HepG2 (cell line): ENCODE data around the gene CPPED1. TPM values are rescaled to one million over a fixed set of nuclear protein-coding genes. Genes with fewer than 3 reads are reported as not detected.
A peak's percentile ranks its signal among the peaks of the same experiment; 100 is the strongest.

Experiments
- ATAC-seq: fragments of 200-7000 bp; cut with Tn5 transposase; 3 replicates; pipeline ENCODE4 v1.9.1; 2020; ENCODE audit warnings: mild to moderate bottlenecking, moderate library complexity
- BruUV-seq: library from RNA; stranded (reverse); fragments of 400-500 nt; replicated peaks from 2 replicates; lab custom pipeline; 2021; lab: Mats Ljungman, UMichigan
- CTCF ChIA-PET: fragments of 300-600 bp; formaldehyde crosslinking; extraction: SDS; loops from one replicate; lab custom pipeline; 2021; ENCODE audit warnings: low total read pairs, inconsistent platforms, low intra/inter-chr PET ratio; lab: Yijun Ruan, JAX
- POLR2A ChIA-PET: fragments of 350-600 bp; sonication (Branson Sonifier 250); formaldehyde crosslinking; loops from one replicate; lab custom pipeline; 2020; ENCODE audit warnings: antibody characterized with exemption, inconsistent platforms; lab: Yijun Ruan, JAX
- DNase-seq: peaks from one replicate; pipeline ENCODE4 v3.0.0-alpha.2; 2015; ENCODE audit warnings: low spot score
- FAIRE-seq: peaks from 3 replicates; lab custom pipeline; 2011; peaks lifted over from hg19 to GRCh38; lab: Jason Lieb, UNC
- H2AFZ ChIP-seq: one replicate; pipeline ENCODE4 v1.6.1; 2011; ENCODE audit warnings: low read length, inconsistent platforms
- H3K27ac ChIP-seq: fragments of 300-600 bp; 3 replicates; pipeline ENCODE4 v1.8.0; 2011; ENCODE audit warnings: mixed run types, mild to moderate bottlenecking, mixed read lengths, low read length, inconsistent platforms; ENCODE audit not compliant: insufficient read depth; ENCODE audit errors: extremely low read length
- H3K27me3 ChIP-seq, 2 experiments: fragments of 200-600 bp in 1 of 2; 2 replicates in 1 of 2; 3 replicates in 1 of 2; pipeline versions ENCODE4 v1.6.0 to v1.8.0; 2011; ENCODE audit warnings: low read length in 2 of 2, mild to moderate bottlenecking in 2 of 2, moderate library complexity in 2 of 2, inconsistent platforms in 1 of 2; ENCODE audit not compliant: insufficient read depth in 2 of 2, control insufficient read depth in 1 of 2
- H3K36me3 ChIP-seq, 2 experiments: fragments of 200-600 bp in 1 of 2; replicated peaks in 1 of 2; 2 replicates in 1 of 2; 3 replicates in 1 of 2; pipeline versions ENCODE4 v1.5.1 to v1.8.0; 2011; ENCODE audit warnings: low read length in 2 of 2, inconsistent platforms in 1 of 2; ENCODE audit not compliant: insufficient read depth in 2 of 2, control insufficient read depth in 1 of 2
- H3K4me1 ChIP-seq: 2 replicates; pipeline ENCODE4 v1.5.1; 2012; ENCODE audit warnings: low read length, inconsistent platforms; ENCODE audit not compliant: insufficient read depth
- H3K4me2 ChIP-seq: 2 replicates; pipeline ENCODE4 v1.6.0; 2011; ENCODE audit warnings: low read depth, low read length, inconsistent platforms
- H3K4me3 ChIP-seq, 3 experiments: fragments of 200-600 bp in 1 of 3; sonication (generic), shearing (Covaris generic) in 1 of 3; replicated peaks in 1 of 3; 2 replicates each; pipeline ENCODE4 v1.5.1; 2011 to 2016; ENCODE audit warnings: low read length in 3 of 3, inconsistent platforms in 2 of 3, low read depth in 2 of 3, mild to moderate bottlenecking in 2 of 3, control low read depth in 1 of 3, mixed read lengths in 1 of 3; ENCODE audit not compliant: insufficient read depth in 1 of 3
- H3K79me2 ChIP-seq: one replicate; pipeline ENCODE4 v1.6.1; 2011; ENCODE audit warnings: low read length, inconsistent platforms; ENCODE audit not compliant: insufficient read depth
- H3K9ac ChIP-seq: 2 replicates; pipeline ENCODE4 v1.6.0; 2011; ENCODE audit warnings: mild to moderate bottlenecking, low read depth, low read length, inconsistent platforms; ENCODE audit not compliant: insufficient read depth
- H3K9me3 ChIP-seq: 2 replicates; pipeline ENCODE4 v1.5.1; 2012; ENCODE audit warnings: mild to moderate bottlenecking, low read length
- H4K20me1 ChIP-seq: 2 replicates; pipeline ENCODE4 v1.6.0; 2011; ENCODE audit warnings: inconsistent platforms, mild to moderate bottlenecking, low read length, moderate library complexity; ENCODE audit not compliant: insufficient read depth
- CREB1 ChIP-seq, 2 experiments: fragments of 450-650 bp in 1 of 2; IDR thresholded peaks; 2 replicates each; pipeline ENCODE4 v1.6.1; 2016 to 2017; ENCODE audit warnings: control low read depth in 1 of 2, mild to moderate bottlenecking in 1 of 2, missing compliant biosample characterization in 1 of 2, missing genetic modification characterization in 1 of 2
- FOXA1 ChIP-seq, 2 experiments: fragments of 450-650 bp in 1 of 2; sonication (generic) in 1 of 2; formaldehyde crosslinking in 1 of 2; IDR thresholded peaks; 2 replicates each; pipeline versions ENCODE4 v1.4.0 to v1.6.1; 2016 to 2020; ENCODE audit warnings: missing genetic modification reagents in 1 of 2
- NFYB ChIP-seq: sonication (generic); formaldehyde crosslinking; IDR thresholded peaks from 2 replicates; pipeline ENCODE4 v1.4.0; 2020; ENCODE audit warnings: missing genetic modification reagents
- PLRG1 ChIP-seq: fragments of 450-650 bp; conservative IDR thresholded peaks from 2 replicates; pipeline ENCODE4 v1.6.1; 2016
- TMF1 ChIP-seq: sonication (generic); formaldehyde crosslinking; IDR thresholded peaks from 2 replicates; pipeline ENCODE4 v1.8.1; 2022; ENCODE audit warnings: low read depth, missing genetic modification reagents
- TOE1 ChIP-seq: sonication (generic); formaldehyde crosslinking; IDR thresholded peaks from 2 replicates; pipeline ENCODE4 v1.4.0; 2020; ENCODE audit warnings: mild to moderate bottlenecking, missing genetic modification reagents
- ZFP36L2 ChIP-seq: sonication (generic); formaldehyde crosslinking; IDR thresholded peaks from 2 replicates; pipeline ENCODE4 v1.4.0; 2020; ENCODE audit warnings: missing genetic modification reagents
- ZFP90 ChIP-seq: sonication (generic); formaldehyde crosslinking; IDR thresholded peaks from 2 replicates; pipeline ENCODE4 v1.8.0; 2022; ENCODE audit warnings: missing genetic modification reagents, mild to moderate bottlenecking, inconsistent platforms, borderline replicate concordance
- ZNF205 ChIP-seq: IDR thresholded peaks from 2 replicates; pipeline ENCODE4 v1.6.1; 2018; ENCODE audit warnings: missing biosample characterization, missing genetic modification reagents
- ZNF337 ChIP-seq: sonication (generic); formaldehyde crosslinking; IDR thresholded peaks from 2 replicates; pipeline ENCODE4 v1.5.1; 2020; ENCODE audit warnings: missing genetic modification reagents, low read depth, mild to moderate bottlenecking, borderline replicate concordance
- ZNF543 ChIP-seq: sonication (generic); formaldehyde crosslinking; IDR thresholded peaks from 2 replicates; pipeline ENCODE4 v1.4.0; 2020; ENCODE audit warnings: mild to moderate bottlenecking, missing genetic modification reagents
- ZNF549 ChIP-seq: sonication (generic); formaldehyde crosslinking; IDR thresholded peaks from 2 replicates; pipeline ENCODE4 v1.5.0; 2020; ENCODE audit warnings: missing genetic modification reagents
- ZNF567 ChIP-seq: sonication (generic); formaldehyde crosslinking; IDR thresholded peaks from 2 replicates; pipeline ENCODE4 v1.8.1; 2023; ENCODE audit warnings: mild to moderate bottlenecking, missing genetic modification reagents, borderline replicate concordance
- WGBS: methylation state at CpG from one replicate; pipeline ENCODE4 v1.1.6; 2017; ENCODE audit warnings: low lambda C conversion rate; 5-methylcytosine and 5-hydroxymethylcytosine counted together
- in situ Hi-C: cut with HindIII; loops from 2 replicates; pipeline ENCODE4 v1.10.0; 2017; ENCODE audit warnings: low pct_unique_long_range_greater_than_20kb; ENCODE audit not compliant: extremely low pct_ligation_motif_present
- intact Hi-C: fragments of 100-400 bp; cut with micrococcal nuclease; formaldehyde crosslinking; loops from one replicate; pipeline ENCODE4 v1.10.0; 2022; ENCODE audit not compliant: unreplicated experiment
- polyA plus RNA-seq, 8 experiments: library from polyadenylated mRNA; depleted of rRNA in 3 of 8; stranded (reverse) in 7 of 8; unstranded in 1 of 8; fragments of >200 nt; fragmentation: Illumina TruSeq in 4 of 8; extraction: Trizol in 4 of 8; gene quantifications; 2 replicates each; pipeline versions ENCODE4 v1.2.1 to v1.2.3, GENCODE V29; 2011 to 2016; ENCODE audit warnings: low read depth in 4 of 8, missing spikeins in 1 of 8, mixed read lengths in 1 of 8; ENCODE audit not compliant: insufficient read depth in 1 of 8
- total RNA-seq, 5 experiments: library from RNA; depleted of rRNA; stranded (reverse); fragments of >200 nt; fragmentation: Illumina TruSeq; extraction: Trizol; gene quantifications; 2 replicates each; pipeline ENCODE4 v1.2.3, GENCODE V29; 2016; ENCODE audit warnings: low read depth in 1 of 5
- TF ChIP-seq, protein P1 (sequence below): sonication (generic); formaldehyde crosslinking; IDR thresholded peaks from 2 replicates; pipeline ENCODE4 v1.4.0; 2020; ENCODE audit warnings: missing genetic modification reagents

Gene CPPED1
- total and polyA plus RNA-seq, 2 of the 13 experiments (the other 11 are each of a cell fraction or from before 2014, with no cell fraction given) = 66.6 to 71.3 TPM

DNA sequence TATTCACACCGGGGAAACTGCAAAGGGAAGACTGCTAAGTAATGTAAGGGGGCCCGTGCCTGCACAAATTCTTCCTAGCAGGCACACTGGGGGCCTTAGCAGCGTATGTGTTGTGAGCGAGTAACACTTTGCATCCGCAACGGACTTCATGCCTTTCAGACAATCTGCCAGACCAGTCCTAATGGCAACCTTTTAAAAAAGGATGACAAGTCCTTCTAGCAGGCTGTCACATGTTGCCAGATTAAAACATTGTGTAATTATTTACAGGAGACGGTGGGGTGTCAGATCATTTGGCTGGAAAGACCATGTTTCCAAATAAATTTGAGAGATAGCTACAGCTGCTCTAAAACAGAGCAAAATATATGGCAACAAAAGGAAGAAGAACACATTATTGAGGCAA, 46.1 kb downstream of the CPPED1 start:
- ChIA-PET POLR2A (interaction anchor here (1.4 kb wide), 1 partner anchor 10 kb away, joined by 3 read pairs; no protein-coding TSS in a partner anchor), CTCF (no interaction called here)
- WGBS = 93% methylated on average over 7 of the region's 7 CpGs
- H3K9ac ChIP-seq = no peak overlapping the region
- no peak overlapping the region for H3K4me2 ChIP-seq
- H3K36me3 ChIP-seq = peaks cover 5 to 19% of the 10 kb centered on the region in 2 experiments
- no peak for FAIRE-seq
- H3K27me3 ChIP-seq = no peaks in the 10 kb centered on the region
- ATAC-seq = no peak
- H3K4me1 ChIP-seq = peaks cover 62% of the 10 kb centered on the region
- TF ChIP-seq, protein P1, sequence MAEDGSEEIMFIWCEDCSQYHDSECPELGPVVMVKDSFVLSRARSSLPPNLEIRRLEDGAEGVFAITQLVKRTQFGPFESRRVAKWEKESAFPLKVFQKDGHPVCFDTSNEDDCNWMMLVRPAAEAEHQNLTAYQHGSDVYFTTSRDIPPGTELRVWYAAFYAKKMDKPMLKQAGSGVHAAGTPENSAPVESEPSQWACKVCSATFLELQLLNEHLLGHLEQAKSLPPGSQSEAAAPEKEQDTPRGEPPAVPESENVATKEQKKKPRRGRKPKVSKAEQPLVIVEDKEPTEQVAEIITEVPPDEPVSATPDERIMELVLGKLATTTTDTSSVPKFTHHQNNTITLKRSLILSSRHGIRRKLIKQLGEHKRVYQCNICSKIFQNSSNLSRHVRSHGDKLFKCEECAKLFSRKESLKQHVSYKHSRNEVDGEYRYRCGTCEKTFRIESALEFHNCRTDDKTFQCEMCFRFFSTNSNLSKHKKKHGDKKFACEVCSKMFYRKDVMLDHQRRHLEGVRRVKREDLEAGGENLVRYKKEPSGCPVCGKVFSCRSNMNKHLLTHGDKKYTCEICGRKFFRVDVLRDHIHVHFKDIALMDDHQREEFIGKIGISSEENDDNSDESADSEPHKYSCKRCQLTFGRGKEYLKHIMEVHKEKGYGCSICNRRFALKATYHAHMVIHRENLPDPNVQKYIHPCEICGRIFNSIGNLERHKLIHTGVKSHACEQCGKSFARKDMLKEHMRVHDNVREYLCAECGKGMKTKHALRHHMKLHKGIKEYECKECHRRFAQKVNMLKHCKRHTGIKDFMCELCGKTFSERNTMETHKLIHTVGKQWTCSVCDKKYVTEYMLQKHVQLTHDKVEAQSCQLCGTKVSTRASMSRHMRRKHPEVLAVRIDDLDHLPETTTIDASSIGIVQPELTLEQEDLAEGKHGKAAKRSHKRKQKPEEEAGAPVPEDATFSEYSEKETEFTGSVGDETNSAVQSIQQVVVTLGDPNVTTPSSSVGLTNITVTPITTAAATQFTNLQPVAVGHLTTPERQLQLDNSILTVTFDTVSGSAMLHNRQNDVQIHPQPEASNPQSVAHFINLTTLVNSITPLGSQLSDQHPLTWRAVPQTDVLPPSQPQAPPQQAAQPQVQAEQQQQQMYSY (CRISPR knock-in tag) = no peak
- in situ Hi-C loops (no loop called here), intact Hi-C loops (loop anchor here (5.0 kb wide), 1 partner anchor 185 kb away; no protein-coding TSS in a partner anchor)
- no peak overlapping the region for H3K27ac ChIP-seq
- no peak overlapping the region for H3K4me3 ChIP-seq
- H3K79me2 ChIP-seq = peaks cover 30% of the 10 kb centered on the region
- H3K9me3 ChIP-seq = no peaks in the 10 kb centered on the region
- no peak for DNase-seq
- no peak overlapping the region for H2AFZ ChIP-seq
- H4K20me1 ChIP-seq = no peaks in the 10 kb centered on the region
- no TSS peak for BruUV-seq

DNA sequence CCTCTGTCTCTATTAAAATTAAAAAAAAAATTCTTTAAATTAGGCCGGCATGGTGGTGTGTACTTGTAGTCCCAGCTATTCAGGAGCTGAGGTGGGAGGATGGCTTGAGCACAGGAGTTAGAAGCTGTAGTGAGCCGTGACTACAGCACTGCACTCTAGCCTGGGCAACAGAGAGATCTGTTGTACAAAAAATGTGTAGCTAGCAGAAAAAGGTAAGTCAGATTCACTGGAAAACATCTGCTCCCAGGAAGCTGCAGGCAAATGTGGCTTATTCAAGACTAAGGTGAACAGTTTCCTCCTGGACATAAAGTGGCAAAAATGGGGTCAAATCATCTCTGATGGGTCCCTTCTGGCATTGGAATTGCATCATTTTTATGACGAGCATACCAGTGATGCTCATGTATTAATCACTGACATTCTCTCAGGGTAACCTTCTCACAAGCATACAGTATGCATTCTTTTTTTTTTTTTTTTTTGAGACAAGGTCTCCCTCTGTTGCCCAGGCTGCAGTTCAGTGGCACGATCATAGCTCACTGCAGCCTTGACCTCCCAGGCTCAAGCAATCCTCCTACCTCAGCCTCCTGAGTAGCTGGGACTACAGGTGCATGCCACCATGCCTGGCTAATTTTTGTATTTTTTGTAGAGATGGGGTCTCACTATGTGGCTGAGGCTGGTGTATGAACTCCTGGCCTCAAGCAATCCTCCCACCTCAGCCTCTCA, 48.7 kb downstream of the CPPED1 start:
- CTCF ChIA-PET = no interaction called here
- Histone ChIP-seq H3K9me3 (no peaks in the 10 kb centered on the region), H2AFZ (no peak overlapping the region)
- TF ChIP-seq ZNF205 (CRISPR knock-in tag) (no peak), ZNF549 (CRISPR knock-in tag) (no peak), ZNF337 (CRISPR knock-in tag) (no peak), TMF1 (CRISPR knock-in tag) (peak; percentile 60; the same call in 1 of the 2 replicates), ZNF543 (CRISPR knock-in tag) (0 out of 2 replicates have a peak, but pooled peaks have one; percentile 14), PLRG1 (no peak), NFYB (CRISPR knock-in tag) (no peak), TOE1 (CRISPR knock-in tag) (no peak), FOXA1 (IDR thresholded peaks at IDR 0.05) (no peak), FOXA1 (CRISPR knock-in tag; IDR thresholded peaks at IDR 0.05) (no peak), ZFP36L2 (CRISPR knock-in tag) (no peak), CREB1 (IDR thresholded peaks at IDR 0.05) (0 out of 2 replicates have a peak, but pooled peaks have one; percentile 22), CREB1 (CRISPR knock-in tag; IDR thresholded peaks at IDR 0.05) (no peak), ZFP90 (no peak), ZNF567 (CRISPR knock-in tag) (0 out of 2 replicates have a peak, but pooled peaks have one; percentile 63)

More for the DNA sequence above, 48.7 kb downstream of the CPPED1 start:
- no peak for DNase-seq
- intact Hi-C loops = loop anchor here (5.0 kb wide), 1 partner anchor 183 kb away; no protein-coding TSS in a partner anchor
- BruUV-seq = no TSS peak
- peaks cover 66% of the 10 kb centered on the region for H3K4me1 ChIP-seq
- H3K4me3 ChIP-seq = peak overlapping the region in 1 of 3 experiments; percentile 18; a peak in 1 of 6 replicates
- WGBS = 57% methylated on average over 4 of the region's 4 CpGs
- peak overlapping the region; percentile 77 for H3K27ac ChIP-seq
- H3K9ac ChIP-seq = peak overlapping the region; percentile 27
- in situ Hi-C loops = no loop called here
- ATAC-seq = peak; percentile 26
- POLR2A ChIA-PET = interaction anchor here (0.7 to 2.8 kb wide), 9 partner anchors 9 to 212 kb away, joined by 3 to 21 read pairs (median 7); partner anchors contain the start of gene CPPED1
- H3K79me2 ChIP-seq = peaks cover 30% of the 10 kb centered on the region
- no peaks in the 10 kb centered on the region for H3K27me3 ChIP-seq
- no peaks in the 10 kb centered on the region for H4K20me1 ChIP-seq
- FAIRE-seq = no peak
- peak overlapping the region; percentile 59 for H3K4me2 ChIP-seq
- H3K36me3 ChIP-seq = peaks cover 5 to 15% of the 10 kb centered on the region in 2 experiments
